GM19035 (cell line): Measurements from ENCODE around the gene NRL.

Experiments
- ATAC-seq: cut with Tn5 transposase; IDR thresholded peaks from one replicate; pipeline ENCODE4 v1.9.1; 2021; ENCODE audit not compliant: unreplicated experiment

NRL gene

GRCh38 chr14:24068711-24069410 is 45.9 kb downstream of the NRL start:
- no peak for ATAC-seq

DNA sequence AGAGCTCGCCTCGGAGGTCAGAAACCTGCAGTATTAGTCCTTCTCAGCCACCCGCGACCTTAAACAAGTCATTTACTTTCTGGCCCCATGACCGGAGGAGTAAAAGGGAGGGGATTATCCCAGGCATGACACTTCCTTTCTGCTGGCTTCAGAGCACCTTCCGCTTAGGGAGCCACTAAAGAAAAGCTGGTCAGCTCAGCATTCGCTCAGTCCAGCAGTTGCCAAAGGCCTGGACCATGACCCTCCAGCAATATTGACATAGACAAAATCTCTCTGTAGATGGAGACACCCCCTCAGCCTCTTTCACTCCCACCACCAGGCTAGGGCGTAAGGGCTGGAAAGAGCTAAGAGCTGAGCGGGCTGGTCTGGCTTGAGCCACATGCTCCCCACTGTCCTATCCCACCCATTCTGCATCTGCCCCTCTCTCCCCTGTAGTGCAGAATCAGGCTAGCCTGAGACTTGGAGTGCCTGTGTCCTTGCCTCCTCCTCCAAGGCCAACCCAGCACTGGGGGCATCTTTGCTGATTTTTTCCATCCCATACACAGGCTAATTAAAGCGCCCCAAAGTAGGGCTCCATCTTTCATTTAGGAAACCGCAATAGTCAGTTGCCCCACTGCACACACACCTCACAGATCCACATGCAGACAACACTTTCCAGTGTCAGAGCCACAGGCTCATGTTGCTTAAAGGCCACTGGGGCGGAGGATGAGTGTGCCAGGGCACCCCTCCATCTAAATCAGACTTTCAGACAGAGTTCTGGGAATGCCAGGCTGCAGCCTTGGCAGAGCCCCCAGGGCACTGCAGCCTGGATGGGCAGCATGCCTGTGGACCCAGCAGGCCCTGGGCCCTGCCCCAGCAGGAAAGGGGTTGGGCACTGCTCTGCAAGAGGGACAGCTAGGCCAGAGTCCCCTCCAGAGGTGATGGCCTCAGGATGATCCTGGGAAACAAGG is 47.3 kb downstream of the NRL start:
- no peak for ATAC-seq

GRCh38 chr14:24066496-24067132 is 48.1 kb downstream of the NRL start:
- ATAC-seq, result no peak

GRCh38 chr14:24065408-24065807 is 49.3 kb downstream of the NRL start:
- ATAC-seq, result no peak

GRCh38 chr14:24064856-24065255 is 49.9 kb downstream of the NRL start:
- ATAC-seq, result no peak

DNA sequence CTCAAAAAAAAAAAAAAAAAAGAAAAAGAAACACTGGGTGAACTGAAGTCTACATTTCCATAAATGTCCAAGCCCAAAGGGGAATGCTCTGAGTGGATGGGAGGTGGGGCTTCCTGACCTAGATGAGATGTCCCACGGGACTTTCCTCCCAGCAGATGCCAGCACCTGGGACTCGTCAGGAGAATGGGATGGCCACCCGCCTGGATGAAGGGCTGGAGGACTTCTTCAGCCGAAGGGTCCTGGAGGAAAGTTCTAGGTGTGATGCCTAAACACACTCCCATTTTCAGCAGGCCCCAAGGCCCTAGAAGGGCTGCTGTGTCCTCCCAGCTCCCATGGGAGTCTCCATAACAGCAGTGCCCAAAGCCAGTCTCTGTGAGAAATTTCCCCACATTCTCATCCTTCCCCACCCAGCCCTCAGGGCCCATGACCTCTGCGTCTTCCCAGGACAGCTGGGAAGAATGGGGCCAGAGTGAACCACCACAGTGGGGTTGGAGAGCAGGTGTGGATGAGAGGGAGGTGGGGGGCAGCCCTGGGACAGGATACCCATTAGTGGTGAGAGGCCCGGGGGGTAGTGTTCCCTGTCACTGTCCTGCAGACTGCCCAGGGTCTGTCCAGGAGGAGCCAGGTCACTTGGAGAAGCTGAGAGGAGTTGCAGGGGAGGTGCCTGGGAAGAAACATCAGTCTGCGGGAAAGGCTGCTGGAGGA is 50.5 kb downstream of the NRL start:
- no peak for ATAC-seq

- no peak for ATAC-seq
Measured at GRCh38 chr14:24063263-24063836, 51.4 kb downstream of the NRL start.

GRCh38 chr14:24062216-24062980 is 52.4 kb downstream of the NRL start:
- ATAC-seq, result no peak

DNA sequence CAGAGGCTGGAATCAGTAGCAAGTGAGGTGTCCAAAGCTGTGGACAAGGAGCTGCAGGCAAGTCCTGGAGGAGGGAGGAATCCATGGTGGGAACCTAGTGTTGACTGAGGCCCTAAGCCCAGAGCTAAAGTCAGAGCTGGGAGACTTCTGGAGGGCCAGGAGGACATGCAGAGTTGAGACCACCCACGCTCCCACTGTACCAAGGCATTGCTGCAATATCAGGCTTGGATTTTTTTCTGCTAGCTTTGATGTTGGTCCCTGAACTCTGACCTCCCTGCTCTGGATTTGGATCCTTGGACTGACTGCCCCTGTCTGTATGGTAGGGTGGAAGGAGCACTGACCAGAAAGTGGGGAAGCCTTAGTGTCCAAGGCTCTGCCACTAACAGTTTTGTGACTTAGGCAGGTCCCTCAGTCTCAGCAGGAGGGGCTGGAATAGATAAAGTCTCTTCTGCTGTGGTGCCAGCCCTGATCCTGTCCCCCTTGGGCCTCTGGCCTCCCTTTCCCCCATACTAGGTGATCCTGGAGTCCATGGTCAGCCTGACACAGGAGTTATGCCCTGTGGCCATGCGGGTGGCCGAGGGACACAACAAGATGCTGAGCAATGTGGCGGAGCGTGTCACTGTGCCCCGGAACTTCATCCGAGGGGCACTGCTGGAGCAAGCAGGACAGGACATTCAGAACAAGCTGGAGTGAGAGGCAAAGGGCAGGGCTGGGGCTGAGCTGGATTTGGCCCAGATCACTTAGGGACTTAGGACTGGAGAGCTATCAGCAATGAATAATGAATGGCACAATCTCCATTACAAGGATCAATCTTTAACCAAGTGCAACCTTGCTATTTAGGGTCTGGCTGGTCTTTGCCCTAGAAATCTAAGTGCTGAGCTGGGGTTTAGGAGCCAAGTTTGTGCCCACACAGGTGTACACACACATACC is 53.5 kb downstream of the NRL start:
- ATAC-seq, result no peak

GRCh38 chr14:24060443-24060842 is 54.3 kb downstream of the NRL start:
- no peak for ATAC-seq

DNA sequence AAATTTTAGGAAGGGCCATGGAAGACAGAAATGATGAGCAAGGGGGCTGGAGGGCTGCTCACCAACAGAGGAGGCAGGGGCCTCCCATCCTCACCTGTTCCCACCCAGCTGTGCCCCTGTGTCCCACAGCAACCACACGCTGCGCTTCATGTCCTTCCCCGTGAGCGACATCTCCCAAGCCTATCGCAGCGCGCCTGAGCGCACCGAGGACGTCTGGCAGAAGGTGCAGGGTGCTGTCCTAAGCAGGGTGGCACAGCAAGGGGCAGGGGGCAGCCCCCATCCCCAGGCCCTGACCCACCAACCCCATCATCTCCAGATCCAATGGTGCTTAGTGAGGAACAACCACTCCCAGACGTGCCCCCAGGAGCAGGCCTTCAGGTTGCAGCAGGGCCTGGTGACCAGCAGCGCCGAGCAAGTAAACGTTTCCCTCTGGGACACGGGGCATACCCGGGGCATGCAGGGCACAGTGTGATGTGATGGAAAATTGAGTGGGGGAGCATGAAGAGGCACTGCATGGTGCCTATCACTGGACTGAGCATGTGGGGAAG is 54.8 kb downstream of the NRL start:
- no peak for ATAC-seq

GRCh38 chr14:24058951-24059475 is 55.7 kb downstream of the NRL start:
- no peak for ATAC-seq

- peak; percentile 68 for ATAC-seq
Measured at GRCh38 chr14:24058260-24058950, 56.3 kb downstream of the NRL start.

- ATAC-seq, result no peak
Measured at GRCh38 chr14:24057867-24058259, 56.9 kb downstream of the NRL start.

- no peak for ATAC-seq
Measured at GRCh38 chr14:24057271-24057670, 57.5 kb downstream of the NRL start.

DNA sequence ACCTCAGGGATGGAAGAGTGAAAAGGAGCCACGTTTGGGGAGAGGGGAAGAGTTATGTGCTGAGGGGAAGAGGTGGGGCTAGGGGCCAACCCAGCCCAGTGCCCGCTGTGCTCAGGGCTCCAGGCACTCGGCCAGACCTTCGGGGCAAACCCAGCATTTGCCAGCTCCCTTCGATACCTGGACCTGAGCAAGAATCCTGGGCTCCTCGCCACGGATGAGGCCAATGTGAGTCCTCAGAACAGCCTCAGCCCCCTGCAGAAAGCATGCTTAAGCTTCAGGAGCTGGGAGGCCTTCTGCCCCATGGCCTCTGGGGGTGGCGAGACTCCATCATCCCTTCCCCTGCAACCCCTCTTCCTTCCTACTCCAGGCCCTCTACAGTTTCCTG is 58.0 kb downstream of the NRL start:
- no peak for ATAC-seq

DNA sequence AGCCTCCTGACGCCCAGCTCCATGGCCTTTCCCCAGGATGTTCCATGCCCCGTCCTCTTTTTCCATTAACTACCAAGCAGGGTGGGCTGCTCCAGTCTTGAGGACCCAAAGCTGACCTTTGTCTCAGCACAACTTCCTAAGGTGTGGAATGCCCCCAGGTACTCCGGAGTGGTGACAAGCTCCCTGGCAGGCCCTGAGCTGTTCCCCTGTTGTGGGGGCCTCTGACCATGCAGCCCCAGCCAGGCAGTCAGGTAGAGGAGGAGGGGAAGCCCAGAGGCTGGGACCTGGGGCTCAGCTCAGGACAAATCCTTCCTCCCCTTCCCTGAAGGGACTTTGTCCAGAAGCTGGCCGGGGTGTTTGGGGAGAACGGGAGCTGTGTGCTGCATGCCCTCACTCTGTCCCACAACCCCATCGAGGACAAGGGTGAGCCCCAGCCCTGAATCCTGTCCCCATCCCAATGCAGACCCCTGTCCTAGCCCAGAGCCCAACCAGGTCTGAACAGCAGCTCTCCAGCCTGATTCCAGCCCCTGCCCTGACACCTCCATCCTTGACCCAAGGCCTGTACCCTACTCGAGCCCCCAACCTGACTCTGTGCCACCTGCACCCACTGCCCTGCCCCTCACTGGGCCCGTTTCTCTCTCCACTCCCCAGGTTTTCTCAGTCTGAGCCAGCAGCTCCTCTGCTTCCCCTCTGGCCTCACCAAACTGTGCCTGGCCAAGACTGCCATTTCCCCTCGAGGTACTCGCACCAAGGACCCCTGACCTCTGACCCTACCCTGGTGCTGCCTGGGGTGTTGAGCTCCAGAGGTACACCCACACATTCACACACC is 58.6 kb downstream of the NRL start:
- no peak for ATAC-seq
